Stimulated activated CD8-positive, alpha-beta memory T cell treated with anti-CD3 and anti-CD28 coated beads, Interleukin-2, amount 100 ng/mL, for 48 hours (primary cell): Measurements from ENCODE around the gene PLPP7.

ENCODE experiments used
- DNase-seq, 2 donors: peaks; one replicate each; pipeline ENCODE4 v3.0.0-alpha.2; 2020; ENCODE audit warnings: low read depth in 2 of 2

Gene PLPP7

GRCh38 chr9:131303381-131304321 lies 14.1 kb downstream of the PLPP7 start:
- DNase-seq, result no peak

- no peak for DNase-seq
Measured at GRCh38 chr9:131304676-131305355, 15.3 kb downstream of the PLPP7 start.

- no peak for DNase-seq
Measured at GRCh38 chr9:131306397-131307004, 17.0 kb downstream of the PLPP7 start.

- DNase-seq, result no peak
Measured at GRCh38 chr9:131307974-131308373, 18.5 kb downstream of the PLPP7 start.

- DNase-seq, result no peak
Measured at GRCh38 chr9:131308452-131308851, 18.9 kb downstream of the PLPP7 start.

GRCh38 chr9:131308906-131309529 lies 19.5 kb downstream of the PLPP7 start:
- DNase-seq, result no peak

GRCh38 chr9:131309530-131310276 lies 20.2 kb downstream of the PLPP7 start:
- DNase-seq, result no peak

GRCh38 chr9:131310833-131311554 lies 21.5 kb downstream of the PLPP7 start:
- peak; percentile 30 to 42 for DNase-seq

GRCh38 chr9:131312246-131312645 lies 22.7 kb downstream of the PLPP7 start:
- DNase-seq, result no peak

- no peak for DNase-seq
Measured at GRCh38 chr9:131312822-131313770, 23.6 kb downstream of the PLPP7 start.

GRCh38 chr9:131318231-131319085 lies 28.9 kb downstream of the PLPP7 start:
- DNase-seq, result no peak

- no peak for DNase-seq
Measured at GRCh38 chr9:131319486-131319885, 30.0 kb downstream of the PLPP7 start.

GRCh38 chr9:131320031-131320685 lies 30.6 kb downstream of the PLPP7 start:
- no peak for DNase-seq

- no peak for DNase-seq
Measured at GRCh38 chr9:131323629-131324028, 34.1 kb downstream of the PLPP7 start.

- no peak for DNase-seq
Measured at GRCh38 chr9:131324736-131325679, 35.5 kb downstream of the PLPP7 start.

GRCh38 chr9:131329241-131329641 lies 39.7 kb downstream of the PLPP7 start:
- DNase-seq, result no peak
